H1 (cell line): Measurements from ENCODE around the gene DHX9. TPM values are rescaled to one million over a fixed set of nuclear protein-coding genes. Genes with fewer than 3 reads are reported as not detected.

Source experiments
- SP2 ChIP-seq: IDR thresholded peaks from 2 replicates; pipeline ENCODE4 v1.6.1; 2012; ENCODE audit warnings: mild to moderate bottlenecking, low read length, inconsistent platforms
- polyA plus RNA-seq, 7 experiments: library from polyadenylated mRNA; depleted of rRNA in 3 of 7; stranded (reverse) in 5 of 7; unstranded in 2 of 7; fragments of >200 nt in 5 of 7; fragments of 200-250 nt in 2 of 7; gene quantifications; 1 replicate in 5 of 7; 2 replicates in 1 of 7; 4 replicates in 1 of 7; pipeline versions ENCODE4 v1.2.1 to v1.2.3, GENCODE V29; 2011 to 2013; ENCODE audit warnings: missing spikeins in 2 of 7, mixed read lengths in 2 of 7
- total RNA-seq: library from RNA; stranded (reverse); fragmentation: NEBNext Ultra II Directional; extraction: Animal tissue kit (Norgen Biotek cat#: 25700); gene quantifications from 2 replicates; pipeline ENCODE4 v1.2.1, GENCODE V29; 2021

Gene DHX9
- total and polyA plus RNA-seq, 2 of the 8 experiments (the other 6 are each of a cell fraction or from before 2014, with no cell fraction given): 153 to 333 TPM

- no peak for TF ChIP-seq SP2
Observed at GRCh38 chr1:182877331-182877730, 38.2 kb downstream of the DHX9 start (continued).
